Choroid plexus epithelial cell (primary cell): Measurements from ENCODE around the gene LRCH2.

ENCODE experiments used
- DNase-seq: peaks from one replicate; pipeline ENCODE4 v3.0.0-alpha.2; 2010; ENCODE audit warnings: low read depth
- H3K4me3 ChIP-seq: 2 replicates; pipeline ENCODE4 v1.5.1; 2011; ENCODE audit warnings: low read depth, mild to moderate bottlenecking, control low read depth, low read length, moderate library complexity
- CTCF ChIP-seq: conservative IDR thresholded peaks from 2 replicates; pipeline ENCODE4 v1.5.1; 2011; ENCODE audit warnings: low read depth, mild to moderate bottlenecking, control low read depth, inconsistent platforms, low read length, moderate library complexity

Gene LRCH2

DNA sequence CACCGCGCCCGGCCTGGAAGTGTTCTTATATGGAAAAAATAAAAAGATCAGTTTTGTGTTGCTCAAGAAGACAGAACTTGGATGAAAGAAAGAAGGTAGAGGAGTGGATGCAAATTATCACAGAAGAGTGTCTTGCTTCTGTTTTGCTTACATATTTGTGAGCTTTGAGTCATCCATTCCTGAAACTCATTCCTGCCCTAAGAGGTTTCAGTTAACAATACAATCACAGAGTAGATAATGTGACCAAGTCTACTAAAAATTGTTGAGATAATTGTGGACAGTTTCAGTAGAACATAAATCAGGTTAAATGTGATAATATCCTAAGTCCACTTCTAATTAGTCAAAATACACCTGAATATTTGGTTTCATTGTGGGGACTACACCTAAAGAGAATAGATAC lies 26.4 kb upstream of the LRCH2 start:
- no peak overlapping the region for H3K4me3 ChIP-seq
- DNase-seq, result peak; percentile 52
- no peak for TF ChIP-seq CTCF

DNA sequence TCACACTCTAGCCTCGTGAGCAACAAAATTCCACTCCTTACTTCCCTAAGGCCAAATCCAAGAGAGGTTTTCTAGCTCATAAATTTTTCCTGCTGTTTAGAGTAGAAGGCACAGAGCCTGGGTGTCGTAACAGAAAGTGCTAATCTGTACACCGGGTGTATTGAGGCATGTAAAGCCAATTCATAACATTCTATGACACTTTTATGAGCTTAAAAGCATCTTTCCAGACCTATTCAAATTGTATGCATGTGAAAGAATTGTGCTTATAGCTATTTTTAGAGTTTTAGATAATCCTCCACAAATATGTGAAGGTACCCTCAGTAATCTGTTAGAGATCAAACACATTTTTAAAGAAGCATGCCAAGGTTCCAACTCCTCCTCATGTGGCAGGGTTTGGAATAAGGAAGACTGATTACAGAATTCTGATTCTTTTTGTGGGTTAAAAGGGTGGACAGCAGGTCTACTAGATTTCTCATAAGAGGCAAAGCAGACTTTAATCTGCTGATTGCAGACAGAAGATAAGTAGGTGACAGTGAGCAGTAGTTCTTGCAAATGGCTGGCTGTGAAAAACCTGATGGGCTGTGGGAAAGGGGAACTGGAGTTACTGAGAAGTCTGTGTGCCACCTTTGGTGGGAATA lies 25.5 kb upstream of the LRCH2 start:
- no peak for TF ChIP-seq CTCF
- no peak overlapping the region for H3K4me3 ChIP-seq
- DNase-seq, result no peak

- H3K4me3 ChIP-seq, result no peak overlapping the region
- TF ChIP-seq CTCF, result no peak
- DNase-seq, result no peak
Observed at GRCh38 chrX:115257711-115258110, 23.8 kb upstream of the LRCH2 start.

DNA sequence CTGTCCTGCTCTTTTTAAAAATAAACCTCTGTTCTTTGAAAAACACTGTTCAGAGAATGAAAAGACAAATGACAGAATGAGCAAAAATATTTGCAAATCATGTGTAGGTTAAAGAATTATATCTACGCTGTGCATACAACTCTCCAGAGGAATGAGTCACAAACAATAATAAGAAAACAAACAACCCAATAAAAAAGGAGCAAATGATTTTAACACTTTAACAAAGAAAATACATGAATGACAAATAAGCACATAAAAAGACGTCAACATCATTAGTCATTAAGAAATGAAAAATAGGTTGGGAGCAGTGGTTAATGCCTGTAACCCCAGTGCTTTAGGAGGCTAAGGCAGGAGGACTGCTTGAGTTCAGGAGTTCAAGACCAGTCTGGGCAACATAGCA lies 21.1 kb upstream of the LRCH2 start:
- DNase-seq, result no peak
- TF ChIP-seq CTCF, result no peak
- H3K4me3 ChIP-seq, result no peak overlapping the region

DNA sequence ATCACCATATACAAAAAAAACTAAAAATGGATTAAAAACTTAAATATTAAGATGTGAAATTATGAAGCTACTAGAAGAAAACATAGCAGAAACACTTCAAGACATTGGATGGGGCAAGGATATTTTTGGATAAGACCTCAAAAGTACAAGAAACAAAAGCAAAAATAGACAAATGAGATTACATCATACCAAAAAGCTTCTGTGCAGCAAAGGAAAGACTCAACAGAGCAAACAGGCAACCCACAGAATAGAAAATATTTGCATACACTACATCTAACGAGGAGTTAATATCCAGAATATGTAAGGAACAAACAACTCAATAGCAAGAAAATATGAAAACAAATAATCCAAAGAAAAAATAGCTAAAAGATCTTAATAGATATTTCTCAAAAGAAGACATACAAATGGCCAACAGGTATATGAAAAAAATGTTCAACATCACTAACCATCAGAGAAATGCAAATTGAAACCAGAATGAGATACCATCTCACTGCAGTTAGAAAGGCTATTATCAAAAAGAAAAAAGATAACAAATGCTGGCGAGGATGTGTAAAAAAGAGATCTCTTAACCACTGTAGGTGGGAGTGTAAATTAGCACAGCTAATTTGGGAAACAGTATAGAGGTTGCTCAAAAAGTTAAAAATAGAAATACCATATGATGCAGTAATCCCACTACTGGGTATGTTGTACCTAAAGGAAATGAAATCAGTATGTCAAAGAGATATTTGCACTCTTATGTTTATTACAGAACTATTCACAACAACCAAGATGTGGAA lies 17.8 kb upstream of the LRCH2 start:
- H3K4me3 ChIP-seq, result no peak overlapping the region
- DNase-seq, result no peak
- no peak for TF ChIP-seq CTCF

DNA sequence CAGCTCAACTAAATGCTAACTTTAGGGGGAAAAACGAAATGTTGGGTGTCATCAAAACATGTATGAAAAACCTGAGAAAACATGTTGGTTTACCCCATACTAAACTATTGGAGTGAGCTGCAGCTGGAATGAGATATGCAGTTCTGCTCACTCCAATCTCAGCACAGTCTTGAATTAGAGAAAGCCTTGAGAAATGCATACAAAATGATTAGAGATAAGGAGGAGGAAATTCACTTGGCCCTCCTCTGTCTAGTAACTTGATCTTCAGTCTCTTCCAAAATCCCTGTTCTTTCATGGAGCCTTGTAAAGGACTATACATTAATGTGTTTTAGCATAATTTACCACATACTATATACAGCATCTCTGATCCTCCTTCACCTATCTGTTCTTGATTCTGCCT lies 3.2 kb upstream of the LRCH2 start:
- H3K4me3 ChIP-seq, result no peak overlapping the region
- no peak for TF ChIP-seq CTCF
- DNase-seq, result no peak

GRCh38 chrX:115236560-115236959 lies 2.7 kb upstream of the LRCH2 start:
- DNase-seq, result no peak
- no peak for TF ChIP-seq CTCF
- H3K4me3 ChIP-seq, result no peak overlapping the region
